Neural cell (in vitro differentiated cells): Measurements from ENCODE around the gene ZNF587B. TPM values are rescaled to one million over a fixed set of nuclear protein-coding genes. Genes with fewer than 3 reads are reported as not detected.
A peak's percentile ranks its signal among the peaks of the same experiment; 100 is the strongest.
"Not testable (repeated sequence)": the region's sequence is repeated elsewhere in the genome, so short reads cannot be mapped to it uniquely, and the experiment has no call there.

Experiments used
- H2AFZ ChIP-seq: fragments of 200-600, 300-800 bp; sonication (generic), shearing (Covaris generic); 2 replicates; pipeline ENCODE4 v1.6.0; 2014; ENCODE audit warnings: low read depth, mild to moderate bottlenecking, antibody characterized with exemption, low read length, moderate library complexity
- H3F3A ChIP-seq: fragments of 200-600 bp; shearing (Covaris generic); 2 replicates; pipeline ENCODE4 v1.6.1; 2016; ENCODE audit warnings: mild to moderate bottlenecking, moderate library complexity, mixed read lengths, antibody characterized with exemption, low read length; ENCODE audit not compliant: insufficient read depth, poor library complexity, severe bottlenecking
- H3K27ac ChIP-seq: fragments of 200-600, 300-800 bp; sonication (generic), shearing (Covaris generic); 2 replicates; pipeline ENCODE4 v1.5.1; 2014; ENCODE audit warnings: mild to moderate bottlenecking, low read length, moderate library complexity
- H3K27me3 ChIP-seq: fragments of 300-800, 200-600 bp; sonication (generic), shearing (Covaris generic); 2 replicates; pipeline ENCODE4 v1.6.0; 2014; ENCODE audit warnings: mild to moderate bottlenecking, low read depth, low read length, moderate library complexity; ENCODE audit not compliant: insufficient read depth
- H3K36me3 ChIP-seq: fragments of 300-800, 200-600 bp; sonication (generic), shearing (Covaris generic); 2 replicates; pipeline ENCODE4 v1.5.1; 2014; ENCODE audit warnings: mild to moderate bottlenecking, antibody characterized with exemption, low read length, moderate library complexity; ENCODE audit not compliant: insufficient read depth
- H3K4me2 ChIP-seq: fragments of 300-800, 200-600 bp; sonication (generic), shearing (Covaris generic); 2 replicates; pipeline ENCODE4 v1.6.0; 2014; ENCODE audit warnings: mild to moderate bottlenecking, low read length
- H3K4me3 ChIP-seq: fragments of 300-800, 200-600 bp; sonication (generic), shearing (Covaris generic); 2 replicates; pipeline ENCODE4 v1.5.1; 2014; ENCODE audit warnings: mild to moderate bottlenecking, low read length, moderate library complexity
- H3K79me2 ChIP-seq: fragments of 200-600 bp; shearing (Covaris generic); replicated peaks from 2 replicates; pipeline ENCODE4 v1.6.0; 2014; ENCODE audit warnings: mild to moderate bottlenecking, low read length, moderate library complexity; ENCODE audit not compliant: insufficient read depth
- H3K9ac ChIP-seq: fragments of 300-800, 200-600 bp; sonication (generic), shearing (Covaris generic); 2 replicates; pipeline ENCODE4 v1.6.1; 2016; ENCODE audit warnings: mild to moderate bottlenecking, low read length, mixed read lengths
- H3K9me2 ChIP-seq: fragments of 200-600 bp; shearing (Covaris generic); 2 replicates; pipeline ENCODE4 v1.6.1; 2016; ENCODE audit warnings: mild to moderate bottlenecking, low read length, mixed read lengths; ENCODE audit not compliant: insufficient read depth
- H3K9me3 ChIP-seq: fragments of 200-600, 300-800 bp; sonication (generic), shearing (Covaris generic); 2 replicates; pipeline ENCODE4 v1.6.1; 2016; ENCODE audit warnings: mild to moderate bottlenecking, mixed run types, low read length, moderate library complexity, mixed read lengths
- H4K20me1 ChIP-seq: fragments of 200-600 bp; shearing (Covaris generic); 2 replicates; pipeline ENCODE4 v1.6.1; 2016; ENCODE audit warnings: mild to moderate bottlenecking, mixed run types; ENCODE audit not compliant: insufficient read depth
- EP300 ChIP-seq: fragments of 450-650 bp; conservative IDR thresholded peaks from 2 replicates; pipeline ENCODE4 v1.6.1; 2014; ENCODE audit warnings: antibody characterized with exemption, mild to moderate bottlenecking, moderate library complexity; ENCODE audit not compliant: poor library complexity, severe bottlenecking
- EZH2 ChIP-seq: fragments of 200-600, 300-800 bp; shearing (Covaris generic), sonication (generic); IDR thresholded peaks from 2 replicates; pipeline ENCODE4 v1.6.1; 2014; ENCODE audit warnings: antibody characterized with exemption, low read length, borderline replicate concordance, mild to moderate bottlenecking; ENCODE audit not compliant: insufficient read depth, poor library complexity, severe bottlenecking
- MXI1 ChIP-seq: fragments of 450-650 bp; conservative IDR thresholded peaks from 2 replicates; pipeline ENCODE4 v1.6.1; 2014; ENCODE audit warnings: antibody characterized with exemption, mild to moderate bottlenecking; ENCODE audit not compliant: poor library complexity, severe bottlenecking
- POLR2AphosphoS5 ChIP-seq: IDR thresholded peaks from 2 replicates; pipeline ENCODE4 v1.6.1; 2012
- RAD21 ChIP-seq: fragments of 450-650 bp; conservative IDR thresholded peaks from 2 replicates; pipeline ENCODE4 v1.6.1; 2014; ENCODE audit warnings: antibody characterized with exemption, mild to moderate bottlenecking, moderate library complexity
- SMC3 ChIP-seq: fragments of 450-650 bp; conservative IDR thresholded peaks from 2 replicates; pipeline ENCODE4 v1.6.1; 2014; ENCODE audit warnings: antibody characterized with exemption, mild to moderate bottlenecking, moderate library complexity; ENCODE audit not compliant: poor library complexity
- TAF1 ChIP-seq: IDR thresholded peaks from 2 replicates; pipeline ENCODE4 v1.6.1; 2012; ENCODE audit warnings: low read depth
- polyA plus RNA-seq: library from polyadenylated mRNA; depleted of rRNA; stranded (reverse); fragments of >200 nt; gene quantifications from 2 replicates; pipeline ENCODE4 v1.2.3, GENCODE V29; 2014
- TF ChIP-seq, protein P1 (sequence below): fragments of 450-650 bp; IDR thresholded peaks from 2 replicates; pipeline ENCODE4 v1.5.1; 2014; ENCODE audit warnings: antibody characterized with exemption, mild to moderate bottlenecking, moderate library complexity; ENCODE audit not compliant: poor library complexity, severe bottlenecking
- TF ChIP-seq, protein P2 (sequence below): IDR thresholded peaks from 2 replicates; pipeline ENCODE4 v1.6.1; 2012; ENCODE audit warnings: borderline replicate concordance

Gene ZNF587B
- polyA plus RNA-seq, 1 donor from 2014 or later: 5.7 TPM

GRCh38 chr19:57862351-57862750 is 32.3 kb downstream of the ZNF587B start:
- H3F3A ChIP-seq, H3K9me2 ChIP-seq, H4K20me1 ChIP-seq, H3K9ac ChIP-seq, H3K27me3 ChIP-seq, H3K27ac ChIP-seq, H3K4me3 ChIP-seq, H3K9me3 ChIP-seq, H3K79me2 ChIP-seq, H3K4me2 ChIP-seq, H3K36me3 ChIP-seq, H2AFZ ChIP-seq: not testable (repeated sequence)

DNA sequence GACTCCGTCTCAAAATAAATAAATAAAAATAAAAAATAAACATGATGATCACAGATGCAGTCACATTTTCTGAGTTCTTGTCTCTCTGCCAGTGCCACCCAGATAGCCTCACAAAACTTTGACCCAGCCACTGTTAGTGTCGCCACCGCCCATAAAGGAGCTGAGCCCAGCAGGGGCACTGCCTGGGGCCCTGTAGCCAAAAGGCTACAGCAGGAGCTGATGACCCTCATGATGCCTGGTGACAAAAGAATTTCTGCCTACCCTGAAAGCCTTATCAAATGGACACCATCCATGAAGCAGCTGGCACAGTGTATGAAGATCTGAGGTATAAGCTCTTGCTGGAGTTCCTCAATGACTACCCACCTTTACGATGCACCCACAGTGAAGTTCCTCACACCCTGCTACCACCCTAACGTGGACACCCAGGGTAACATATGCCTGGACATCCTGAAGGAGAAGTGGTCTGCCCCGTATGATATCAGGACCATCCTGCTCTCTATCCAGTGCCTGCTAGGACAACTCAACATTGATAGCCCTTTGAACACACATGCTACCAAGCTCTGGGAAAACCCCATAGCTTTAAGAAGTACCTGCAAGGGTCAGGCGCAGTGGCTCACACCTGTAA is 37.9 kb downstream of the ZNF587B start:
- Histone ChIP-seq H3K79me2 (no peaks in the 10 kb centered on the region), H3K9me3 (no peaks in the 10 kb centered on the region), H3K9ac (no peak overlapping the region), H4K20me1 (no peaks in the 10 kb centered on the region), H3K27ac (no peak overlapping the region), H3F3A (no peaks in the 10 kb centered on the region), H3K27me3 (no peaks in the 10 kb centered on the region), H3K9me2 (no peaks in the 10 kb centered on the region), H2AFZ (no peak overlapping the region), H3K4me3 (no peak overlapping the region), H3K4me2 (no peak overlapping the region), H3K36me3 (peaks cover 12% of the 10 kb centered on the region)
- TF ChIP-seq RAD21 (no peak), POLR2AphosphoS5 (peak; percentile 20)

DNA sequence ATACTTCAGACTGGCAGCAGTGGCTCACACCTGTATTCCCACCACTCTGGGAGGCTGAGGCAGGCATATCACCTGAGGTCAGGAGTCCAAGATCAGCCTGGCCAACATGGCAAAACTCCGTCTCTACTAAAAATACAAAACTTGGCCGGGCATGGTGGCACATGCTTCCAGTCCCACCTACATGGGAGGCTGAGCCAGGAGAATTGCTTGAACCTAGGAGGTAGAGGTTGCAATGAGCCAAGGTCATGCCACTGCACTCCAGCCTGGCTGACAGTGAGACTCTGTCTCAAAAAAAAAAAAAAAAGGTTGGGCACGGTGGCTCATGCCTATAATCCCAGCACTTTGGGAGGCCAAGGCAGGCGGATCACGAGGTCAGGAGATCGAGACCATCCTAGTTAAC is 39.6 kb downstream of the ZNF587B start:
- H3K27me3 ChIP-seq, H3K9ac ChIP-seq, H2AFZ ChIP-seq, H3K9me3 ChIP-seq, H3K79me2 ChIP-seq, H3K9me2 ChIP-seq, H4K20me1 ChIP-seq, H3K4me3 ChIP-seq, H3K27ac ChIP-seq, H3K4me2 ChIP-seq, H3F3A ChIP-seq: not testable (repeated sequence)
- H3K36me3 ChIP-seq: peaks cover 19% of the 10 kb centered on the region

DNA sequence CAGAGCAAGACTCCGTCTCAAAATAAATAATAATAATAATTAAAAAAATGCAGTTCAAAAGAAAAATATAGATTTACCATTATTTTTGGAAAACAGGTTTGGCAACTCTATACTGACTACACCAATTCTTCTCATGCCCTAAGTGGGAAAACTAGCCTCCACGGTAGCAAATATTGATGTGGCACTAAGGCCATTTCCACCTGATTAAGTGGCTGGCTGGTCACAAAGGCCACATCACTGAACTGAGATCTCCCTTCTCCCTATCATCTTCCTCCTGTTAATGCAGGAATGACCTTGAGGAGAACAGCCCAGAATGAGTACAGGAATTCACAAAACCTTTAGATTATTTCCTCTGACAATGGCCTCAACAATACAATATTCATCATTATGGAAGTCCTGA is 40.1 kb downstream of the ZNF587B start:
- Histone ChIP-seq H3K9ac (no peak overlapping the region), H3K27me3 (no peaks in the 10 kb centered on the region), H3K36me3 (peaks cover 19% of the 10 kb centered on the region), H3K9me2 (no peaks in the 10 kb centered on the region), H2AFZ (no peak overlapping the region), H3K4me2 (no peak overlapping the region), H3K27ac (no peak overlapping the region), H3K9me3 (no peaks in the 10 kb centered on the region), H3F3A (no peaks in the 10 kb centered on the region), H4K20me1 (no peaks in the 10 kb centered on the region), H3K79me2 (no peaks in the 10 kb centered on the region), H3K4me3 (no peak overlapping the region)
- TF ChIP-seq MXI1 (no peak), POLR2AphosphoS5 (no peak), EZH2 (no peak), SMC3 (no peak), TAF1 (no peak), RAD21 (no peak), EP300 (no peak)
- TF ChIP-seq, protein P1, sequence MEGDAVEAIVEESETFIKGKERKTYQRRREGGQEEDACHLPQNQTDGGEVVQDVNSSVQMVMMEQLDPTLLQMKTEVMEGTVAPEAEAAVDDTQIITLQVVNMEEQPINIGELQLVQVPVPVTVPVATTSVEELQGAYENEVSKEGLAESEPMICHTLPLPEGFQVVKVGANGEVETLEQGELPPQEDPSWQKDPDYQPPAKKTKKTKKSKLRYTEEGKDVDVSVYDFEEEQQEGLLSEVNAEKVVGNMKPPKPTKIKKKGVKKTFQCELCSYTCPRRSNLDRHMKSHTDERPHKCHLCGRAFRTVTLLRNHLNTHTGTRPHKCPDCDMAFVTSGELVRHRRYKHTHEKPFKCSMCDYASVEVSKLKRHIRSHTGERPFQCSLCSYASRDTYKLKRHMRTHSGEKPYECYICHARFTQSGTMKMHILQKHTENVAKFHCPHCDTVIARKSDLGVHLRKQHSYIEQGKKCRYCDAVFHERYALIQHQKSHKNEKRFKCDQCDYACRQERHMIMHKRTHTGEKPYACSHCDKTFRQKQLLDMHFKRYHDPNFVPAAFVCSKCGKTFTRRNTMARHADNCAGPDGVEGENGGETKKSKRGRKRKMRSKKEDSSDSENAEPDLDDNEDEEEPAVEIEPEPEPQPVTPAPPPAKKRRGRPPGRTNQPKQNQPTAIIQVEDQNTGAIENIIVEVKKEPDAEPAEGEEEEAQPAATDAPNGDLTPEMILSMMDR: no peak
- TF ChIP-seq, protein P2, sequence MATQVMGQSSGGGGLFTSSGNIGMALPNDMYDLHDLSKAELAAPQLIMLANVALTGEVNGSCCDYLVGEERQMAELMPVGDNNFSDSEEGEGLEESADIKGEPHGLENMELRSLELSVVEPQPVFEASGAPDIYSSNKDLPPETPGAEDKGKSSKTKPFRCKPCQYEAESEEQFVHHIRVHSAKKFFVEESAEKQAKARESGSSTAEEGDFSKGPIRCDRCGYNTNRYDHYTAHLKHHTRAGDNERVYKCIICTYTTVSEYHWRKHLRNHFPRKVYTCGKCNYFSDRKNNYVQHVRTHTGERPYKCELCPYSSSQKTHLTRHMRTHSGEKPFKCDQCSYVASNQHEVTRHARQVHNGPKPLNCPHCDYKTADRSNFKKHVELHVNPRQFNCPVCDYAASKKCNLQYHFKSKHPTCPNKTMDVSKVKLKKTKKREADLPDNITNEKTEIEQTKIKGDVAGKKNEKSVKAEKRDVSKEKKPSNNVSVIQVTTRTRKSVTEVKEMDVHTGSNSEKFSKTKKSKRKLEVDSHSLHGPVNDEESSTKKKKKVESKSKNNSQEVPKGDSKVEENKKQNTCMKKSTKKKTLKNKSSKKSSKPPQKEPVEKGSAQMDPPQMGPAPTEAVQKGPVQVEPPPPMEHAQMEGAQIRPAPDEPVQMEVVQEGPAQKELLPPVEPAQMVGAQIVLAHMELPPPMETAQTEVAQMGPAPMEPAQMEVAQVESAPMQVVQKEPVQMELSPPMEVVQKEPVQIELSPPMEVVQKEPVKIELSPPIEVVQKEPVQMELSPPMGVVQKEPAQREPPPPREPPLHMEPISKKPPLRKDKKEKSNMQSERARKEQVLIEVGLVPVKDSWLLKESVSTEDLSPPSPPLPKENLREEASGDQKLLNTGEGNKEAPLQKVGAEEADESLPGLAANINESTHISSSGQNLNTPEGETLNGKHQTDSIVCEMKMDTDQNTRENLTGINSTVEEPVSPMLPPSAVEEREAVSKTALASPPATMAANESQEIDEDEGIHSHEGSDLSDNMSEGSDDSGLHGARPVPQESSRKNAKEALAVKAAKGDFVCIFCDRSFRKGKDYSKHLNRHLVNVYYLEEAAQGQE: no peak
